Heart left ventricle (tissue), 16 donors: ENCODE results near the gene SIGLECL1. TPM values are rescaled to one million over a fixed set of nuclear protein-coding genes. Genes with fewer than 3 reads are reported as not detected.

ENCODE experiments used
- ATAC-seq, 4 donors: fragments of 200-7000 bp; cut with Tn5 transposase; one replicate each; pipeline ENCODE4 v1.9.1; 2020 to 2022; ENCODE audit warnings: moderate library complexity in 4 of 4, mild to moderate bottlenecking in 3 of 4, moderate number of reproducible peaks in 1 of 4
- DNase-seq, 5 donors: peaks; one replicate each; pipeline ENCODE4 v3.0.0-alpha.2; 2020
- H3K27ac ChIP-seq, 12 donors: fragments of 200-600 bp; sonication (generic) in 4 of 12; one replicate each; pipeline versions ENCODE4 v1.5.0 to v1.8.0; 2016 to 2022; ENCODE audit warnings: mild to moderate bottlenecking in 2 of 12
- H3K27me3 ChIP-seq, 9 donors: fragments of 200-600 bp; sonication (generic) in 2 of 9; one replicate each; pipeline versions ENCODE4 v1.5.1 to v1.8.0; 2016 to 2022; ENCODE audit warnings: mild to moderate bottlenecking in 3 of 9
- H3K36me3 ChIP-seq, 9 donors: fragments of 200-600 bp; sonication (generic) in 2 of 9; one replicate each; pipeline versions ENCODE4 v1.5.0 to v1.8.0; 2018 to 2022; ENCODE audit warnings: mild to moderate bottlenecking in 2 of 9
- H3K4me1 ChIP-seq, 12 donors: fragments of 200-600 bp; sonication (generic) in 4 of 12; one replicate each; pipeline versions ENCODE4 v1.5.0 to v1.8.0; 2016 to 2022; ENCODE audit warnings: mild to moderate bottlenecking in 3 of 12
- H3K4me3 ChIP-seq, 12 donors: fragments of 200-600 bp; sonication (generic) in 4 of 12; one replicate each; pipeline versions ENCODE4 v1.5.0 to v1.8.0; 2017 to 2022; ENCODE audit warnings: mild to moderate bottlenecking in 9 of 12, moderate library complexity in 4 of 12
- H3K9me3 ChIP-seq, 12 donors: fragments of 200-600 bp; sonication (generic) in 4 of 12; one replicate each; pipeline versions ENCODE4 v1.5.0 to v1.8.0; 2016 to 2022; ENCODE audit warnings: mild to moderate bottlenecking in 1 of 12
- CTCF ChIP-seq, 12 donors: fragments of 200-600 bp; sonication (generic) in 4 of 12; IDR thresholded peaks; one replicate each; pipeline versions ENCODE4 v1.5.0 to v1.8.0; 2018 to 2022; ENCODE audit warnings: antibody characterized with exemption in 12 of 12, mild to moderate bottlenecking in 5 of 12
- POLR2A ChIP-seq, 2 donors: fragments of 450-650 bp; IDR thresholded peaks; one replicate each; pipeline ENCODE4 v1.6.1; 2017; ENCODE audit warnings: antibody characterized with exemption in 2 of 2, mild to moderate bottlenecking in 2 of 2, moderate library complexity in 2 of 2
- WGBS, 4 donors: extraction: QIAGEN DNeasy Blood & Tissue Kit in 2 of 4; methylation state at CpG; one replicate each; pipeline versions ENCODE4 v1.1.5 to v1.1.7; 2013 to 2018; 5-methylcytosine and 5-hydroxymethylcytosine counted together
- intact Hi-C, 10 donors: fragments of 100-400 bp; cut with DNase I; formaldehyde crosslinking; loops; one replicate each; pipeline versions ENCODE4 v1.11.1 to v1.14.2; 2022
- polyA plus RNA-seq, 2 donors: library from polyadenylated mRNA; stranded (reverse); fragments of 200-250 nt; gene quantifications; one replicate each; pipeline ENCODE4 v1.2.3, GENCODE V29; 2013
- total RNA-seq, 9 donors: library from RNA; depleted of rRNA in 2 of 9; stranded (reverse); fragments of >200 nt in 2 of 9; fragmentation: NEBNext Ultra II Directional in 3 of 9; extraction: Animal tissue kit (Norgen Biotek cat#: 25700) in 3 of 9; gene quantifications; one replicate each; pipeline versions ENCODE4 v1.1.0 to v1.2.4, GENCODE V29; 2016 to 2023
- donor health status: ischemic (EF 13 %, LVEDD 7.1; RV severe dilation, severe dysfunction).
- donor health status: healthy with polysubstance abuse.
- donor health status: DM: no; HTN: yes; CAD: no.
- donor health status: DM: no; HTN: no; CAD: no.
- donor health status: ischemic (EF 25% LVEDD 6.9; RV normal size, moderate dysfunction).
- donor health status: ischemic (EF 25% LVEDD 5.7; RV mildly dilated, moderate dysfunction).
- donor health status: healthy.
- donor health status: DM: yes; HTN: yes; CAD: no.
- donor health status: ischemic (EF 35%, LVEDD 5.7; RV mildly dilated, moderate dysfunction).
- donor health status: nonischemic (EF 11% LVEDD 7.7; RV severe dilation, severe dysfunction).
- donor health status: DM: yes; HTN: yes; CAD: no.
- donor health status: PGD.
- donor health status: ischemic (EF 29% LVEDD 5.4; RV normal size, mild dysfunction).
- donor health status: nonischemic (EF 23%, LVEDD 6.1; RV moderate dilation, normal function).

The SIGLECL1 gene
- total and polyA plus RNA-seq, 11 donors: not detected

- peaks cover 0 to 9% (median 0%) of the 10 kb centered on the region in 9 donors for H3K27me3 ChIP-seq
- WGBS, 4 donors: 35 to 72% (median 53%) methylated on average over 3 of the region's 3 CpGs
- ATAC-seq (no peak), DNase-seq (no peak)
- peaks cover 0 to 18% (median 0%) of the 10 kb centered on the region in 12 donors for H3K4me1 ChIP-seq
- peak overlapping the region in 7 of 12 donors; percentile 3 to 59 (median 35) for H3K4me3 ChIP-seq
- TF ChIP-seq CTCF (IDR thresholded peaks at IDR 0.05): no peak
- no peak for TF ChIP-seq POLR2A (IDR thresholded peaks at IDR 0.05)
- no peaks in the 10 kb centered on the region for H3K36me3 ChIP-seq
- H3K9me3 ChIP-seq: peaks cover 0 to 3% (median 0%) of the 10 kb centered on the region in 12 donors
- intact Hi-C loops: no loop called here
- H3K27ac ChIP-seq: peak overlapping the region in 1 of 12 donors; percentile 75
Measured at GRCh38 chr19:51226067-51226466, 24.8 kb upstream of the SIGLECL1 start.

- H3K27ac ChIP-seq: no peak overlapping the region
- ATAC-seq (no peak), DNase-seq (no peak)
- WGBS, 4 donors: 65 to 71% (median 67%) methylated on average over 2 of the region's 2 CpGs
- no peak overlapping the region for H3K4me3 ChIP-seq
- peaks cover 0 to 6% (median 0%) of the 10 kb centered on the region in 12 donors for H3K9me3 ChIP-seq
- intact Hi-C loops: no loop called here
- H3K36me3 ChIP-seq: no peaks in the 10 kb centered on the region
- TF ChIP-seq POLR2A (IDR thresholded peaks at IDR 0.05) (no peak), CTCF (IDR thresholded peaks at IDR 0.05) (no peak)
- peaks cover 0 to 18% (median 0%) of the 10 kb centered on the region in 12 donors for H3K4me1 ChIP-seq
- peaks cover 0 to 6% (median 0%) of the 10 kb centered on the region in 9 donors for H3K27me3 ChIP-seq
Measured at GRCh38 chr19:51227326-51227725, 23.6 kb upstream of the SIGLECL1 start.

- no peak for TF ChIP-seq CTCF (IDR thresholded peaks at IDR 0.05)
- TF ChIP-seq POLR2A (IDR thresholded peaks at IDR 0.05): no peak
- WGBS, 4 donors: 89 to 94% (median 90%) methylated on average over 2 of the region's 2 CpGs
- no peak for DNase-seq
- no peak for ATAC-seq
- no peaks in the 10 kb centered on the region for H3K36me3 ChIP-seq
- peaks cover 0 to 18% (median 0%) of the 10 kb centered on the region in 12 donors for H3K4me1 ChIP-seq
- intact Hi-C loops: no loop called here
- H3K4me3 ChIP-seq: no peak overlapping the region
- H3K27ac ChIP-seq: no peak overlapping the region
- peaks cover 0 to 13% (median 0%) of the 10 kb centered on the region in 9 donors for H3K27me3 ChIP-seq
- H3K9me3 ChIP-seq: peaks cover 0 to 9% (median 0%) of the 10 kb centered on the region in 12 donors
Measured at GRCh38 chr19:51227966-51228365, 22.9 kb upstream of the SIGLECL1 start.

DNA sequence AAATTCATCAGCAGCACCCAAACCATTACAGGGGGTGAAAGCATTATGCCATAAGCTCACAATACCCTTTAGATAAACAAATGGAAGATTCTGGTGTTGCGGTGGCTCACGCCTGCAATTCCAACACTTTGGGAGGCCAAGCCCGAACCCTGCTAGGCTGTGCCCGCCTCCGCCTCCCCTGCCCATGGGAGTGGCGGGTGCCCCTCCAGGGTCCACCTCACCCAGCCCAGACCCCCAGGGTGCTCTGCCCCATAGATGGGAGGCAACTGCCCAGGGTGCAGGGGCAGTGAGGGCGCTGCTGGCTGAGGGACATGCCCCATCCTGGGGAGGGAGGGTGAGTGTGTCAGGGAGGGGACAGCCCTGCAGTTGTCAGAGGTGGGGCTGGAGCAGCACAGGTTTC lies 10.0 kb upstream of the SIGLECL1 start:
- no peaks in the 10 kb centered on the region for H3K9me3 ChIP-seq
- H3K27ac ChIP-seq: no peak overlapping the region
- peaks cover 0 to 32% (median 0%) of the 10 kb centered on the region in 9 donors for H3K36me3 ChIP-seq
- TF ChIP-seq POLR2A (IDR thresholded peaks at IDR 0.05) (no peak), CTCF (IDR thresholded peaks at IDR 0.05) (no peak)
- ATAC-seq (peak in 1 of 4 donors; percentile 15), DNase-seq (no peak)
- WGBS, 4 donors: 86 to 90% (median 89%) methylated on average over 3 to 7 of the region's 7 CpGs
- intact Hi-C loops: no loop called here
- H3K4me1 ChIP-seq: peaks cover 0 to 35% (median 0%) of the 10 kb centered on the region in 12 donors
- peaks cover 0 to 10% (median 0%) of the 10 kb centered on the region in 9 donors for H3K27me3 ChIP-seq
- no peak overlapping the region for H3K4me3 ChIP-seq
